Measurements from ENCODE around the gene SLC35A1.

The SLC35A1 gene

DNA sequence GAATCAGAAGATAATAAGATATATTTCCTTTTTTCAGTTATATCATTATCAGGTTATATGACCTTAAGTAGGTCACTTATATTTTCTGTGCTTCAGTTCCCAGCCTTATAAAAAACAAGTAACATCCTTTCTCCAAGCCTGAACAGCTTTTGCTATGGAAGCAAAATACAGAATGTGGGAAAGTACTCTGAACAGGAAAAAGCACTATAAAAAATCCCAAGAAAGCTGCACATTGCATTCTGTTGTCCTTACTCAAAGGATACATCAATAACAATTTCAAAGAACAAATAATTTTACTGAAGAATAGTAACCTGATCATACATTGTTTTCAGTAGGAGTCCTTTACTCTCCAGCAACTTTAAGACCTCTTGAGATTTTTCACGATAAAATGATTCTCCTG, 56.4 kb downstream of the SLC35A1 start:
- DNase-seq (ENCODE audit: low read depth): no peak

DNA sequence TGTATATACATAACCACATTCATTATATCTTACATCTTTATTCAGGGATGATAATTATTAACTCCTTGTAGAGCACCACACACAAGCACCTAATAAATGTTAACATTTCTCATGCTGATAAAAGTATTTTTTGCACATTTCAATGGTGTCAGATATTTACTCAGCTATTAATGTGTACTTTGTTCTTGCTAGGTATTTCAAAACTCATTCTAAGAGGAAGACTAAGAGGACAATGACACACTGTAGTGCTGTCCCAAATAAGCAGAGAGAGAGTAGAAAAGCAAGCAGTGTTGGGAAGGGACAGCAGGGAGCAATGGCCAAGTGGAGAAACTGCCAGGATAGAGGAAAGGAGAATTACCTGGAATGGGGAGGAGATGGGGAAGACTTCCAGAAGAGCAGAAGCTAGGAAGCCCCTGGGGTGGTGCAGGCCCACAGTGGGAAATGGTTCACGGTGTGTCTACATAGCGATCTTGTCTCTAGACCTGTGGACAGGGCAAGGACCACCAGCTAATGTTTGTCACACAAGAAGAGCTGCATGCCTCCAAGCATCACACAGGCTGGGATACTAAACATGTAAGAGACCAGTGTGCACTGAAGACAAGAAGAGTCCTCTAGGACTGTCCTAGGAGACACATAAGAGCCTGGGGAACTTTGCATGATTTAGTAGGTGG, 61.7 kb downstream of the SLC35A1 start:
- no peak for DNase-seq (ENCODE audit: low read depth)

DNA sequence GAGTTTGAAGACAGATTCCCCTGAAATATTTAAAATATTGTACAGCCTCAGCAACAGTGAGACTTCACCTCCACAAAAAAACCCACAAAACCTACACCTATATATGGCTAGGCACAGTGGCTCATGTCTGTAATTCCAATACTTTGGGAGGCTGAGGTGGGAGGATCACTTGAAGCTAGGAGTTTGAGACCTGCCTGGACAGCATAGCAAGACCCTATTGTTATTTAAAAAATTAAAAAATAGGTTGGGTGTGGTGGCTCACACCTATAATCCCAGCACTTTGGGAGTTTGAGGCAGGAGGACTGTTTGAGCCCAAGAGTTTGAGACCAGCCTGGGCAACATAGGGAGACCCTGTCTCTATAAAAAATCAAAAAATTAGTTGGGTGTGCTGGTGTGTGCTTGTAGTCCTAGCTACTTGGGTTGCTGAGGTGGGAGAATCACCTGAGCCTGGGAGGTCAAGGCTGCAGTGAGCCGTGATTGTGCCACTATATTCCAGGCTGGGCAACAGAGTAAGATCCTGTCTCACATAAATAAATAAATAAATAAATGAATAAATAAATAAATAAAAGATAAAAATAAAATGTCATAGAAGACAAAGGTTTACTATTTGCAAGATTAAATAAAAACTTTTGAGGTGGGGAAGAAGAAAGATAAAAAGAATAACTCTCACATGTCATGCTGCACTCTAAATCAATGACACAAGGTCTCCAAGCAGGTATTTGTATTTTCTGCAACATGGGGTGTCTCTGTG, 65.9 kb downstream of the SLC35A1 start:
- no peak for DNase-seq (ENCODE audit: low read depth)

DNA sequence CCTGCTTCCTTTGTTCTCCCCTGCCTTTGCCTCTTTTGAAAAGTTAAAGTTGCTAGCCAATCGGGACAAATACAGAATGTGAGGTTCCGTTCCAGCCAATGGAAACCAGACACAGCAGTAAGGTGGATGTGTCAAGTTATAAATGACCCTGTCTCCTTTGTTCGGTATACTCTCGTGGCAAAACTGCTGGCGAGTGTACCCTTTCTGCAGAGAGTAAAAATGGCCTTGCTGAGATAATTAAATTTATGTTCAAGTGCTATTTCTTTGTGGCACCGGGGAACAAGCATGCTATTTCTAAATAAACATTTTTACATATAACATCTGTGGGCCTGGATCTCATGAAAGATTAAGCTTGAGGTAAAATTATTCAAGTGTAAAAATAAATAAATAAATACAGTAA, 66.8 kb downstream of the SLC35A1 start:
- DNase-seq (ENCODE audit: low read depth): no peak

DNA sequence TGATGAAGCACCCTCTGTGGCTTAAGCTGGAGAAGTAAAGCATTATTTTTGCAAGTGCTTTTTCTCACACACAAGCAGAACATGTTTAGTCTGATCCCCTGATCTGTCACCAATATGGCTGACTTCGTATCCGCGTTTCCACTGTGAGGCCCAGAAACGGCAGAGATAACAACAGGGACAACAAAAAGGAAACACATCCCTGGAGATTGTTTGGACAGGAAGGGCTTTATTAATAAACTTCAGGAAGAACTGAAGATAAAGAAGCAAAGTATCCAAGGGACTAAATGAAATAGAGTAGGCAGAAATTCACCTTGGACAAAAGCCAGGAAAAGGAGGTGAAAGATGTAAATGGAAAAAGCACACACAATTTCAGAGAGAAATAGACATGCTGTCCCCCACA, 67.8 kb downstream of the SLC35A1 start:
- DNase-seq (ENCODE audit: low read depth): no peak

DNA sequence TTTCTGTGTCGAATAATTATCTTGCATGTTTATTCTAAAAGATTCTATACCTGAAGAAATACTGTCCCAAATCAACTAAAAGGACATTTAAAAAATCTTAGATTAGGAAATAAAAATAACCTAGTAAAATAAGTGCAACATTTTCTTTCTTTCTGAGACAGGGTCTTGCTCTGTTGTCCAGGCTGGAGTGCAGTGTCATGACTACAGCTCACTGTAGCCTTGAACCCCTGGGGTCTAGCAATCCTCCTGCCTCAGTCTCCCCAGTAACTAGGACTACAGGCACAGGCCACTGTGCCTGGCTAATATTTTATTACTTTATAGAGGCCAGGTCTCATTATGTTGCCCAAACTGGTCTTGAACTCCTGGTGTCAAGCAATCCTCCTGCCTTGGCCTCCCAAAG, 68.3 kb downstream of the SLC35A1 start:
- DNase-seq (ENCODE audit: low read depth): no peak

DNA sequence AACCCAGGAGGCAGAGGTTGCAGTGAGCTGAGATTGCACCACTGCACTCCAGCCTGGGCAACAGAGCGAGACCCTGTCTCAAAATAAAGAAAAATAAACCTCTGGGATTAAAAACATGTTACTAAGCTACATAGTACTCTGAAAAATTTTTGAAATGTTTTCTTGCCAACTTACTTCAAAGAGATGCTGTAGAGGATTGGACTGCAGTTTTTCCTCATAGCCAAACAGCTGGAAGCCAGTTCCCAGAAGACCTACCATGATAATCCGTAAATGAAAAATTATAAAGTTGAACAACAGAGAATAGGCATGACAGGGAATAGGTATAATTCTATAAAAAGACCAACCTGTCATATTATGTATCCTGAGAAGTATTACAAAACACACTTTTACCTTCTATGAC, 69.0 kb downstream of the SLC35A1 start:
- DNase-seq (ENCODE audit: low read depth): no peak

DNA sequence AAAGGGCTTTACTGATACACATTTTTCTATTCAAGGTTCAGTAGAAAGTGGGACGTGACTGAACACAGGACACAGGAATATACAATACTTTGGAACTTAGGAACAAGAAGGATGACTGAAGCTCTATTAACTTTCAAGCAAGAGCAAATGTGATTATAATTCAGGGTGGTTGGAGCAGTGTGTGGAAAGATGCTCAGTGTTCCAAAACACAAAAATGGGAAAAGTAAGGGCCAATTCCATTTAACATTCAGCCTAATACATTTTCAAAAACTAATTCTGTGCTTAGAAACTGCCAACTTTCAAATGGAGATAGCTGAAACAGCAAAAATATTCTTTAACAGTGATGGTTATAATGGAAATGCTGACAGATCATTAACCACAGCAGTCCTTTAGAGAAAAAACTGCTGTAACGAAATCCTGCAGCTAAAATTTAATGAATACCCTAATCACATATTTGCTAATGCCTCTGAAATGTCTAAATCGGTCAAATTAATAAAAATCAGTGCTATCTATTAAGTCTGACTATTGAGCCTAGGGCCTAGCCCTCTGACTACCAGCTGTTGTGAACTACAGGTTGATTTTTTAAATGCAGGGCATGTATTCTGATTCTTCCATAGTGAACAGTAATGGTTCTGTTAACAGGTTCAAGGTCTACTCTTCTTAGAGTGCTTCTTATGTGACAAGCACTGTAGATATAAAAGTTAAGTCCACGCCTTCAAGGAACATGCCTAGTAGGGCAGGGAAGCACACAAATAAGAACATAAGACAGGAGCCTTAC, 71.1 kb downstream of the SLC35A1 start:
- DNase-seq (ENCODE audit: low read depth): no peak

DNA sequence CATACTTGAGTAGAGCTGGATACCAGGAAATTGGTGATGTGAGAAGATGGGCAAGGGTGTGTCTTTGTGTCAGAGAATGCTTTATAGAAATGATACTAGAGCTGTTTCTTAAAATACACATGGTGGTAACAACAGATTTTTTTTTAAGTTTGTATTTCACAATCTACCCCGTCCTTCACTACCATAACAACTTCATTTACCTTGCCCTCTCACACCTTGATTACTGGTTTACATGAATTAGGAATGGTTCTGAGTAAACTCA, 71.6 kb downstream of the SLC35A1 start:
- DNase-seq (ENCODE audit: low read depth): no peak

DNA sequence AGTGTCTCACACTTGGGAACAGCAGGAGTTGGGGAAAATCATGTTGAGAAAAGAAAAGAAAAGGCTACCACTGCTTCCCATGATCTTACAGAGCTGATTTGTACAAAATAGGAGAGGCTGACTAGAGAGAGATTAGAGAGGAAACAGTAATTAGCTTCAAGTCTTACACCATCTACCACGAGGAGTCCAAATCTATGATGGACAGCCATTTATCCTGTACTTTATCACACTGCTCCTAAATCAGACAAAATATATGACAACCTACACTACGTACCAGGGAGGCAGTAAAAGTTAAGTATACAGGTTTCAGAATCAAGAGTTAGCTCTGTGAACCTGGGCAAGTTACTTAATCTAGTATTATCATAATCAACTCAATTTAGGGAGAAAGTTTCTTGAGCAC, 79.0 kb downstream of the SLC35A1 start:
- DNase-seq (ENCODE audit: low read depth): no peak

DNA sequence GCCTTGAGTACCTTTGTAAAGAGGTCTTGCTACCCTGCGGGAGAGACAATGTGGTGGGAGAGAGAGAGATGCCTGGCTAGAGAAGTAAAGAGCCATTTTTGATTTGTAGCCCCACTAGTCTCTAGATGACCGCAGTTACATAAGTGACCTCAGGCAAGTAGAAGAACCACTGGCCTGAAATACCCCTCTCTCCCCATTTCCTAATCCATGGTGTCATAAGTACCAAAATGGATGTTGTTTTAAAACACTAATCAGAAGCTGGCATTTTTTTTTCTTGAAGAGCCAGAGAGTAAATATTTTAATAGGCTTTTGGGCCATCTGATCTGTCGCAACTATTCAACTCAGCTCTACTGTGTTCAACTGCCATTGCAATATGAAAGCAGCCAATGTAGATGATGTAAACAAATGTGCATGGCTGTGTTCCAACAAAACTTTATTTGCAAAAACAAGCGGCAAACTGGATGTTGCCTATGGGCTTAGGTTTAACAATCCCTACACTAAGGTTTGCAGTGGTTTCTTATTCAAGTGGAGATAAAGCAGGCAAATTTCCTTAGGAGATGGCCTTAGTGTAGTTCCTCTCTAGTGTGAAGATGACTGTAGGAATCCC, 80.5 kb downstream of the SLC35A1 start:
- no peak for DNase-seq (ENCODE audit: low read depth)

DNA sequence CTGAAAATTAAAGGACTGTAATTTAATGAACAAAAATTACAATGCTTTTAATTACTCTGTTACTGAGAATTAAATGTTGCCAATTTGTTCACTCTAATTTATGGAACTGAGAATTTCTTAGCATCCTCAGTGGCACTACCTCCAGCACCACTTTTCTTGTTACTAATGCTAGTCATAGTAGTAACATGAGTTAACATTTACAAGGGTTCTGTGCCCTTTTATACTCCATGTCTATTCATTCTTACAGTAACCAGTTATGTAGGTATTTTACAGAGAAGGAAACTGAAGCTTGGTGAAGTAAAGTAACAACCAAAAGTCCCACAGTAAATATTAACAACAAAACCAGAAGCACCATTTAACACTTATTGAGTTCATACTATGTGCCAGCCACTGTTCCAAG, 82.7 kb downstream of the SLC35A1 start:
- no peak for DNase-seq (ENCODE audit: low read depth)

DNA sequence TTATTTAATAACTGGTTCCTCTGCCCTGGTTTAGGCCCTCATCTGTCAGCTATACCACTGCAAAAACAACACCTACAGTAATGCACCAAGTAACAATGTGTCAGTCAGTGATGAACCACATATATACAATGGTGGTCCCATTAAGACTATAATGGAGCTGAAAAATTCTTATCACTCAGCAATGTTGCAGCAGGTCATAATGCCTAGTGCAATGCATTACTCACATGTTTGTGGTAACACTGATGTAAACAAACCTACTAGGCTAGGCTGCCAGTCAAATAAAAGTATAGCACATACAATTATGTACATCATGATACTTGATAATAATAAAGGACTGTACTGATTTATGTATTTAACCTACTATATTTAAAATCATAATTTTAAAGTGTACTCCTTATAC, 85.7 kb downstream of the SLC35A1 start:
- no peak for DNase-seq (ENCODE audit: low read depth)

DNA sequence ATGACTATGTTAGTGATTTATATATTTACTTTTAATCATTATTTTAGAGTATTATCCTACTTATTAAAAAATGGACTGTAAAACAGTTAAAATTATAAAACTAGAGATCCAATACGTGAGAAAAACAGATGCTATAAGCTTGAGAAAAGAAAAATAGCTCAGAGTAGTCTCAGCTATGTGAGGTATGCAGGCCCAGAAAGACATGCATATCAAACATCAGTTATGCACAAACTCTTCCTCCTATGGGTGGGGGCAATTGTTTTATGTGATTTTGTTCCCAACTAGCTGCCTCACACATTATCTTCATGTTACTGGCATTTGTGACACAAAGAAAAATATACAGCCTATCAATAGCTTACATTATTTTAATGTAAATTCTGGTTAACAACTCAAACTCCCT, 88.2 kb downstream of the SLC35A1 start:
- DNase-seq (ENCODE audit: low read depth): no peak

Data from non-pigmented ciliary epithelial cell (primary cell).